NCI-H128 (cell line): Measurements from ENCODE around the gene CFAP92.
A peak's percentile ranks its signal among the peaks of the same experiment; 100 is the strongest.
"Not testable (repeated sequence)": the region's sequence is repeated elsewhere in the genome, so short reads cannot be mapped to it uniquely, and the experiment has no call there.

Source experiments
- DNase-seq: peaks from one replicate; lab custom pipeline; 2025; ENCODE audit not compliant: unreplicated experiment; lab: John Stamatoyannopoulos, UW

Gene CFAP92

GRCh38 chr3:128903501-128903900 is 90.4 kb downstream of the CFAP92 start:
- no peak for DNase-seq

GRCh38 chr3:128902426-128902825 is 91.5 kb downstream of the CFAP92 start:
- no peak for DNase-seq

DNA sequence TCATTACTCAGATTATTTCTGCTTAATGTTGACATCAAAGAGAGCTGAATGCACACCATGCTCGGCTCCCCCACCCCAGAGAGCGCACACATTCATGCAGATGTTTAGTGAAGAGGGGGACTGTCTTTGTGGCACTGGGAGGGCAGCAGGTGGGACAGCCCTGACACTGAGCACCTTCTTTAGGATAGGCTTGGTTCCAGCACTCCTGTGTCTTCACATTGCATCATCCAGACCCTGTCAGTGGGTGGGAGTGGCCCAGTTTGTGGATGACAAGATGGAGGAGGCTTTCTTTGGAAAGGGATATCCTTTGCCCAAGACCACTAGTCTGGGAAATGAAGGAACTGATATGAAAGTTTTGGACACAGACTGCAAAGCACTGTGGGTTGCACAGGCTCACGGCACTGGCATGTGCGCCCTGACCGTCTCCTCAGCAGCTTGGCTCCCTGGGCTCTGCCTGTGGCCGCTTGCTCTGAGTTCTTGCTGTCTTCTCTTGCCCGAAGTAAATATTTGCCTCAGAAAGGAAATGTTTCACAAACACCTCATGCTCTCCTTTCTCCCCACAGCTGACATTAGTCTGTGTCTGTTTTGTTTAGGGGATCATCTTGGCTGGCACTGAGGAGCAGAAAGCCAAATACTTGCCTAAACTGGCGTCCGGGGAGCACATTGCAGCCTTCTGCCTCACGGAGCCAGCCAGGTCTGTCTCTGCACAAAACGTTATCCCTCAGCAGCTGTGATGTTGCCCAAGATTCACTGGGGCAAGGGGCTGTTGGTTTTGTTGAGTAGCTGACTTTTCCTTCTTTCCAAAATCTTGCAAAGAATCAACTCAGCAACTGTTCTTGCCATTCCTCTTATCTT is 97.8 kb downstream of the CFAP92 start:
- no peak for DNase-seq

DNA sequence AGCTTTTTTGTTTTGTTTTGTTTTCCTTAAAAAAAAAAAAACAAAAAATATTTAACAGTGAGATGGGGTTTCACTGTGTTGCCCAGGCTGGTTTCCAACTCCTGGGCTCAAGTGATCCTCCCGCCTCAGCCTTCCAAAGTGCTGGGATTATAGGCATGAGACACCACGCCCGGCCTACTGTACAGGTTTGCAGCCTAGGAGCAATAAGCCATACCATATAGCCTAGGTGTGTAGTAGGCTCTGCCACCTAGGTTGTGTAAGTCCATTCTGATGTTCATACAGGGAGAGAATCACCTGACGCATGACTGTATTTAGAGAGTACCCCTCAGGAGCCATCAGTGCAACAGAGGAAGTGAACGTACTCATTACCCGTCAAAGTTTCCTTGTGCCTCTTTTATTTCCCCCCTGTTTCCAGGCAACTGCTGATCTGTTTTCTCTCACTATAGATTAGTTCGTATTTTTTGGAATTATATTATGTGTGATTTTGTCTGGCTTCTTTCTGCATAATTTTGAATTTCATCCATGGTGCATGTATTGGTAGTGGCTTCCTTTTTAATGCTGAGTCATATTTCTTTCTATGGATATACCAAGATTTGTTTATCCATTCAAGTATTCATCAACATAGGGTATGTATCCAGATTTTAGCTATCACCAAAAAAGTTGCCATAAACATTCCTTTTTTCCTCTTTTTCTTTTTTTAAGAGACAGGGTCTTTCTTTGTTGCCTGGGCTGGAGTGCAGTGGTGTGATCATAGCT is 104.6 kb downstream of the CFAP92 start:
- DNase-seq = no peak

- DNase-seq = no peak
Measured at GRCh38 chr3:128884992-128885391, 108.9 kb downstream of the CFAP92 start.

DNA sequence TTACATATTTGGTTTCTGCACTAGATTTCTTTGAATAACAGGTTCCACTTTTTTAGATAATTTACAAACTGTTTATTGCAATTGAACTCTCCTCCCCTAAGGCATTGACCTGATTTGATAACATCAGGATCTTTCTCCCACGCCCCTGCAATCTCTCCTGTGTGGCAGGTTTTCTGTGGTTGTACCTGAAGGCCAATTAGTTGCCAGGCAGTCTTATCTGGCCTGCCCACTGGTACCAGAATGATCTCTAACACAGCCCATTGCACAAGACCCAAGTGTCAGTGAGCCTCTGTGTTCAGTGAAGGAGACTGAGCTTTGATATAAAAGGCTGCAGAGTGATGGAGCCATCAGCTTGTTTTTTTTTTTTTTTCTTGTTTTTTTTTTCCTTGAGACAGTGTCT is 111.2 kb downstream of the CFAP92 start:
- no peak for DNase-seq

DNA sequence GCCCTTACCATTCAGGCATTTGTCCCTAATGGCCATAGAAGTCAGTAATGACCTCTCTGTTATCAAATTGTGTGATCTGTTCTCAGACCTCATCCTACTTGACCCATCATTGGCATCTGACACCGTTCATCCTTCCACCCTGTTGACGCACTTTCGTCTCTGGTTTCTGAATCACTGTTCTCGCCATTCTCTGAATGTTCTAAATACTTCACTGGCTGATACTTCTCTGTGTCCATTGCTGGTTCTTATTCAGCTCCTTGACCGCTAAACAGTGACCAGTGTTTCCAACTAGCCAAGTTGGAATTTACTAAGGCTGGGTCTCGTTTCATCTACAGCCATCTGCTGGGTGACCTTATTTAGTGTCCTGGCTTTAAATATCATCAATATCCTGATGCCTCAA is 112.3 kb downstream of the CFAP92 start:
- DNase-seq = no peak

DNA sequence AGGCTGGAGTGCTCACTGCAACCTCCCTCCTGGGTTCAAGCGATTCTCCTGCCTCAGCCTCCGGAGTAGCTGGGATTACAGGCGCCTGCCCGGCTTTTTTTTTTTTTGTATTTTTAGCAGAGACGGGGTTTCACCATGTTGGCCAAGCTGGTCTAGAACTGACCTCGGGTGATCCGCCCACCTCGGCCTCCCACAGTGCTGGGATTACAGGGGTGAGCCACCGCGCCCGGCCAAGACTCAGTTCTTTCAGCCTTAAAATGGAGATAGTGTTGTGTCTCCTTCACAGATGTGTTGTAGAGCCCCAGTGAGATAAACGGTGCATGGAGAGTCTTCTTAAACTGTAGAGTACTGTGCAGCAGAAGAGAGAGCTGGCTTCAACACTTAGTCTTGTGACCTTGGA is 113.4 kb downstream of the CFAP92 start:
- not testable (repeated sequence) for DNase-seq

GRCh38 chr3:128879991-128880390 is 113.9 kb downstream of the CFAP92 start:
- DNase-seq = no peak

- DNase-seq = peak; percentile 97
Measured at GRCh38 chr3:128879125-128879969, 114.5 kb downstream of the CFAP92 start, which contains the start of gene ACAD9. TSS of gene ACAD9 (plus strand) at chr3:128879620. CDS start at chr3:128879692, 72 bp downstream.

DNA sequence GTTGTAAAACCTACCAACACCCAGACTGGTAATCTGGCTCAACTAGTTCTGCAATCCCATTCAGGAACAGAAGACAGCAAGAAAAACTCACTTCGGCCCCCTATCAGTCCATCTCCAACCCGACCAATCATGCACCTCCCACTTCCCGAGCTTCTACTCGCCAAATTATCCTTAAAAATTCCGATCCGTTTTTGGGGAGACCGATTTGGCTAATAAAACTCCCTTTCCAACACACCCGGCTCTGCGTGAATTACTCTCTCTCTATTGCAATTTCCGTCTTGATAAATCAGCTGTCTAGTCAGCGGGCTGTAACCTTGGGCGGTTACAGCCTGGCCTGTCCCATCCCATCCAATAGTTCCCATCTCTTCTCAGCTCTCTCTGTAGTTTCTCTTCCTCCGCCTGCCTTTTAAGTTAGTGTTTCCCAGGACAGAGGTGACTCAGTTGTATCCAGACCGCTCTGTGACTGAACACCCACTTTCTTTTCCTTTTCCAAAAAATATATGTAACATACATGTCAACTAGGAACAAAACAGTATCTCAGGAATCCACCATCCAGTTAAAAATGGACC is 115.2 kb downstream of the CFAP92 start:
- DNase-seq = no peak

DNA sequence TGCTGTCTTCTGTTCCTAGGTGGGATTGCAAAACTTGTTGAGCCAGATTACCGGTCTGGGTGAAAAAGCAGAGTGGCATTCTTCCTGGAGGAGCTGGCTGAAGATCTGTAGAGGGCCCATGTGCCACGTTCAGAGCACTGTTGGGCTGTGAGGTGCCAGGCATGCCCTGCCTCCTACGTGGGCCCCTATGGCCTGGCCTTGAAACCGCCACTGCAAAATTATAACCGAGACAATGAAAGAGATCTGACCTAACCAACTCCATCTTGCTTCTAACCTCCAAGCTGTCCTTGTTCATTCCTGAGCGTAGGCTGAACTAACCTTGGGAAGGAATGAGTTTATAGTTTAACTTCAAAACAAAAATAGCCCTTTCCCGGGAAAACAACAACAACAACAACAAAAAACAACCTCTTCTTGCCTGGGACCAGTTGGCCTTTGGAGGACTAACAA is 115.8 kb downstream of the CFAP92 start:
- no peak for DNase-seq

DNA sequence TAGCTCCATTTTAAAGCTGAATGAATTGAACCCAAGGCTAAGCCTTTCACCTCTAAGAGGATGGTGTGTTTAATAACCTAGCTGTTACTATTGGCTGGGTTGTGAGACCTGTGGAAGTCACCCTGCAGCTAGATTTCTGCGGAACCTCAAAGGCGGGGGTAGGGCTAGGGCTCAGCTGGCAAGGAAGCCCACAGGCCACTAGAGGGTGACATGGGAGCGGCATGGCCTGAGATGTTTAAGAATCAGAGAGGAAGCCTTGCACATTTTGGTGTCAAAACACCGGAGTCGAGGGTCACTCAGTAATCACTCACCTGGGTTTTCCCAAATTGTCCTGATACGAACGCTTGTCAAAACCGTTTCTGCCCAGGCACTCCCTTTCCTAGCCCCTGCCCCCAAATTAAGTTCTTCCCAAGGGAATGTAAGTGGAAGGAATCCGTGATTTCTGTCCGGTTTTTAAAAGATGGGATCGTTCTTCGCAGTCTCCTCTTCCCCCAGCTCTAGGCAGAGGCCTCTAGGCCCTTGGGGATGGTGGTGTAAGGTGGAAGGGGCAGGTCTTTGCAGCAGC is 118.2 kb downstream of the CFAP92 start:
- DNase-seq = no peak

GRCh38 chr3:128874481-128875180 is 119.2 kb downstream of the CFAP92 start:
- DNase-seq = no peak

- DNase-seq = no peak
Measured at GRCh38 chr3:128873244-128874022, 120.4 kb downstream of the CFAP92 start.

GRCh38 chr3:128872744-128873143 is 121.1 kb downstream of the CFAP92 start:
- no peak for DNase-seq

DNA sequence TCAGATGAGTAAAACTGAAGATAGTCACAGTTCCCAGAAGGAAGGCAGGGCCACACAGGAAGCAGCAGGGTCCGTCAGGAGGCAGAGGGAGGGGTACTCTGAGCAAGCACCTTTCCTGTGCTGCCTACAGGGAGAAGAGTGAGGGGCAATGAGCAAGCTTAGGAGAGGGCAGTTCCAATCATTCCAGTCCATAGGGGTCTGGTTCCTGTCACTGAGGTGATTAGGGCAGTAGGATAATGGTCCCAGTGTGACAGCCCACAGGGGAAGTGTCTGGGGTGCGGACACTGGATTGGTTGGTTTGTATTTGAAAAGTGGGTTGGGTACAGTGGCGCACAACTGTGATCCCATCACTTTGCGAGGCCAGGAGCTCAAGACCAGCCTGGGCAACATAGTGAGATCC is 121.6 kb downstream of the CFAP92 start:
- no peak for DNase-seq

DNA sequence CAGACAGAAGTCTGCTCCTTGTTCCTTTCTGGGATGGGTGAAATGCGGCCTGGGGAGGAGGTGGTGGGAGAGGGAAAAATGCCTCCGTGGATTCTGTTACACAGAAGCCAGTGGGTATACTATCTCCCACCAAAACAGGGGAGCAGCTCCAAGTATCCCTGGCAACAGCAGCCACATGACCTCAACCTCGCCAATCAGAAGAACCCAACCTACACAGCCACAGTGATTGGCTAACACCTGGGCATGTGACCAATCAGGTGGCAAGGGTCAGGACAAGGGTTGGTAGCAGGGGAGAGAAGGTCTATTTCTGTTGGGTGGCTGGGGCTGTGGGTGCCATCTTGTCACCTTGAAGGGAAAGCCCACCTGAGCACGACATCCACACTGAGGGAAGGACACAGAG is 123.5 kb downstream of the CFAP92 start:
- DNase-seq = no peak
